NCI-H226 (cell line): Measurements from ENCODE around the gene MKNK2.
A peak's percentile ranks its signal among the peaks of the same experiment; 100 is the strongest.

Experiments used
- DNase-seq: peaks from one replicate; pipeline ENCODE4 v3.0.0-alpha.2; 2015

MKNK2 gene

DNA sequence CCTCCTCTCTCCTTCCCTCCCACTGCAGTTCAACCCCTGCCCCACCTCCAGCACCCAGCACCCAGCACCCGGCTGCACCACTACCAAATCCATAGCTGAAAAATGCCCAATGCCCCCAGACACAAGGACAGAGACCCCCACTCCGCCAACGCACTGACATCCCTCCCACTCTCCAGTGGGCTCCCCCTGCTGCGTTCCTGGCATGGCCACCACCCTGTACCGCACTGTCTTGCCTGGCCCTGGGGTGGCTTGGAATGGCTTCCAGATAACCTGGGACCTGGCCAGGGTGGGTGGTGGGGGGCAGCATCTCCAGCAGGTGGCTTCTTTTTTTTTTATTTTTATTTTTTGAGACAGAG lies 5.8 kb upstream of the MKNK2 start:
- no peak for DNase-seq

DNA sequence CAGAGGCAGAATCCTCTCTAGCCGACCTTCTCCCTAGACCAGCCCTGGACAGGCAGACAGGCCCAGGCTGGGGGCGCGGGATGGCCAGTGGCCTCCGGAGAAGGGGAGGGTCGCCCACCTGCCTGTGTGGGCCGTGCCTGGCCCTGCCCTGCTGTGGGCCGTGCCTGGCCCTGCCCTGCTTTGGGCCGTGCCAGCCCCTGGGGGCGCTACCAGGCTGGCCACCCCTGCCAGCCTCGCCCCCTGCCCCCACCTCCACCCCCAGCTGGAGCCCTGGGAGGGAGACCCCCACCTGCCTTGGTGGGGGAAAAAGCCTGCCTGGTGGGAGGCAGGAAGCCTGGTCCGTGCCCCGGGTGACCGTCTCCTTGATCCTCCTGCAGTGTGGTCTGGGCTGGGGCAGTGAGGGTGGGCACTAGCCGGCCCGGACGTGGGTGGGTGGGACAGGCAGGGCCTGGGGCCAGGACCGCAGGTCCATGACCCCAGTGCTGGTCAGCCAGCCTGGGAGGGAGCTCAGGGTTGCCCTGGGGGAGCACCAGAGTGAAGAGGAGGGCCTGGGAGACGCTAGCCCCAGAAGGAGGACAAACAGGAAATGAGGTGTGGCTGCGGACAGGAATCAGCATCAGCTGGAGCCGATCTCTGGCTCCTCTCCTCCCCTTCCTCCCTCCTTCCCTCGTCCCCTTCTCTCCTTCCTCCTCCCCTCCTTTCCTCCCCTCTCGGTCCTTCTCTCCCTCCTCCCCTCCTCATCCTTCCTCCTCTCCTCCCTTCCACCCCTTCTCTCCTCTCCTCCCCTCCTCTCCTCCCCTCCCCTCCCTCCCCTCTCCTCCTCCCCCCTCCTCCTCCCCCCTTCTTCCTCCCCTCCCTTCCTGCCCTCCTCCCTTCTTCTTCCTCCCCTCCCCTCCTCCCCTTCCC lies 5.1 kb upstream of the MKNK2 start:
- DNase-seq: peak; percentile 79

- DNase-seq: no peak
Observed at GRCh38 chr19:2054763-2055162, 3.7 kb upstream of the MKNK2 start.

DNA sequence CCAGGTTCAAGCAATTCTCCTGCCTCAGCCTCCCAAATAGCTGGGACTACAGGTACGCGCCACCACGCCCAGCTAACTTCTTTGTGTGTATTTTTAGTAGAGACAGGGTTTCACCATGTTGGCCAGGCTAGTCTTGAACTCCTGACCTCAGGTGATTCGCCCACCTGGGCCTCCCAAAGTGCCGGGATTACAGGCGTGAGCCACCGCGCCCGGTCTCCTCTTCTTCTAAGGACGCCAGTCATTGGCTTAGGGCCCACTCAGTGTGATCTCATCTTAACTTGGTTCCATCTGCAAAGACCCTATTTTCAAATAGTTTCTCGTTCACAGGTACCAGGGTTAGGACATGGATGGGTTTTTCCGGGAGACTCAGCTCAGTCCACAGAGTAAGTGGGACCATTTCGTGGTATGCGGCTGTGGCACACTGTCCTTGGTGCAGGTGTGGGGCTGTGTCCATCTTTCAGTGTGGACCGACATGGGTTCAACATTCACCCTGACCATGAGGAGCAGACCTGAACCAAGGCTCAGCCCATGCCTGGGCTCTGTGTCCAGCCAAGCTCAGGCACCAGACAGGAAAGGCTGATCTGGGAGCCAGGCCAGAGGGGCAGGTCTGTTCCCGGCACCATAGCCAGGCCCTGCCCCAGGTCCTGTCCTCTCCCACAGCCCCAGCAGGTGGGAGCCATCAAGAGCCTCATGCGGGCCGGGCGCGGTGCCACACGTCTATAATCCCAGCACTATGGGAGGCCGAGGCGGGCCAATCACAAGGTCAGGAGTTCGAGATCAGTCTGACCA lies 2.8 kb upstream of the MKNK2 start:
- DNase-seq: no peak

- no peak for DNase-seq
Observed at GRCh38 chr19:2051773-2052704, 995 bp upstream of the MKNK2 start.

- DNase-seq: no peak
Observed at GRCh38 chr19:2050349-2050990, 574 bp downstream of the MKNK2 start.

DNA sequence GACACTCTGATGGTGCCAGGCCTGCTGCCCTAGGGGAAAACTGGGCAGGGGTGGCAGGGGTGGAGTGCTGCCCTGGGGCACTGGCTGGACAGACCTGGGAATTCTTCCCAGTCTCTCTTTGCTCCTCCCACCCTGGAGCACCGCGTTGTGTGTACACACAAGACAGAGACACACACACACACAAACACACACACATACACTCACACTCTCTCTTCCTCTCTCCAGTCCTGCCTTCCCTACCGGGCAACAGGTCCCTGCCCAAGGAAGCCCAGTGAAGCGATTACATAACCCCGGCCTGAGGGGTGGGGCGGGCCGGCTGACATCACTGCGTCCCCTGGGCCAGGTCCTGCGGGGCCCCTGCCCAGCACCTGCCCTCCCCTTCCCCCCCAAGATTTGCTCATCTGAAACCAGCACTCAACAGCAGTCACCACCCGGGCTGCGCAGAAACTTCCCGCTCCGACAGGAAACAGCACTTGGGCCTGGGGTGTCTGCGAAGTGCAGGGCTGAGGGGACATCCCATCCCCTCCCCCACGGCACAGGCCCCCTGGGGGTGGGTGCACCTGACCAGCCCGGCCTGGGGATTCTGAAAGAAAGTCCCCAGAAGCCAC lies 1.2 kb downstream of the MKNK2 start:
- peak; percentile 96 for DNase-seq

DNA sequence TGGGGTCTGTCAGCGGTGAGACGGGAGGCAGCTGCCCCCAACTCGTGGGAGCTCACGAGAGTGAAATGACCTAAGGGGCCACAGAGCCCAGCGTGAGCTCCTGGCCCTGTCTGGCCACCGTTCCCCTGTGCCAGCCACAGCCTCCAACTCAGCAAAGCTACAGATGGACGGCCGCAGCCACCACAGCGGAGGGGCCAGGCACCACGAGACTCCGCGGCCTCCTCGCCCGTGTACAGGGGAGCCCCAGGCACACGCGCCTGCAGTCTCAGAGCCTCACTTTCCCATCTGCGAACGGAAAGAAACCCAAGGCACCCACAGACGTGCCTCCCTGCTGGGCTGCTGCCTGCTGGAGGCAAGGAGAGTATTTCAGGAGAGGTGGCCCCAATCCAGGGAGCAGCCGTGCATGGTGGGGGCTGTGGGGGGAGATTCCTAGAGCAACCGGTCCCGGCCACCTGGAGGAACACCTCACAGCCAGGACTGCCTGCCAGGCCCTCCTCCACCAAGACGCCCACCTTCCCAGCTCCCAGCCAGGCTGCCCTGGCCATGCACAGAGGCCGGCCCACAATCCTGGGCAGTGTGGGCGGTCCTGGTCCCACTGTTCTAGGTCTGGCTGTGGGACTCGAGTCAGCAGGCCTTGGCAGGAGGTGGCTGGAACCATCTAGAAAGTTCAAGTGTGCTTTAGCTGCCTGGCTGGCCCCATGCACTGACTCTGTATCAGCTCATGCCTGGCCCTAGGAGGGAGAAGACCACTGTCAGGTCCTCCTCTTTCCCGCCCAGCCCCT lies 1.9 kb downstream of the MKNK2 start:
- peak; percentile 41 for DNase-seq

DNA sequence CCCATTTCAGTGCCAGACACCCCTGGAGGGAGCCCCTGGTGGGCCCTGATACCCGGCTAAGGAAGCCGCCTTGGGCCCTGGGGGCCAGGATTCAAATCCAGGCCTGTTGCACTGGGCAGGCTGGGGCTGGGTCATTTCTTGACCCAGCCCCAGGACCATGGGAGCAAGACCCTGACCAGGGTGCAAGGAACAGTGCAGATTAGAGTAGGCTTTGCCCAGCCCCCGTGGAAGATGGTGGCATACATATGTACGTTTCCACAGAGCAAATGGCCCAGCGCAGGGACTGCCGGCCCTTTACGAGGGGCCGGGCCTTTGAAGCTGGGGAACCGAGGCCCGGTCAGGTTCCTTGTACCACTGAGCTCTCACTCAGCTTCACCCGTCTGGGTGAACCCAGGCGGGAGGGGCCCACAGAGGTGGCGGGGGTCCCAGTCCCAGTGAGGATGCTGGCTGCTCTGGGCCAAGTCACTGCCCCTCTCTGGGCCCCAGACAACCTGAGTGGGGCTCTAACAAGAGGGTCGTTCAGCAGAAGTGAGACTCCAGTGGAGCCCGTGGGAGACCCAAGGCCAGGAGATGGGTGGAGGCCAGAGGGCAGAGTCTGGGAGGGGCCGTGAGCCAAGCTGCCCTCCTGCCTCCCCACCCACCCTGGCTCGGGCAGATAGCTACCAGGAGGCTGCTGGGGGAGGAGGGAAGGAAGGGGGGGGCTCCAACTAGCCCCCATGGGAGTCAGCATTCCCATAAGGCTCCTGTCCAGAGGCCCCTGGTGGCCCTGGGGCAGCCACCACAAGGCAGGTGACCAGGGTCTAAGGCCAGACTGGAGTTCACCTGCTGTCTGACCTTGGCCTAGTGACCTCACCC lies 2.7 kb downstream of the MKNK2 start:
- no peak for DNase-seq

DNA sequence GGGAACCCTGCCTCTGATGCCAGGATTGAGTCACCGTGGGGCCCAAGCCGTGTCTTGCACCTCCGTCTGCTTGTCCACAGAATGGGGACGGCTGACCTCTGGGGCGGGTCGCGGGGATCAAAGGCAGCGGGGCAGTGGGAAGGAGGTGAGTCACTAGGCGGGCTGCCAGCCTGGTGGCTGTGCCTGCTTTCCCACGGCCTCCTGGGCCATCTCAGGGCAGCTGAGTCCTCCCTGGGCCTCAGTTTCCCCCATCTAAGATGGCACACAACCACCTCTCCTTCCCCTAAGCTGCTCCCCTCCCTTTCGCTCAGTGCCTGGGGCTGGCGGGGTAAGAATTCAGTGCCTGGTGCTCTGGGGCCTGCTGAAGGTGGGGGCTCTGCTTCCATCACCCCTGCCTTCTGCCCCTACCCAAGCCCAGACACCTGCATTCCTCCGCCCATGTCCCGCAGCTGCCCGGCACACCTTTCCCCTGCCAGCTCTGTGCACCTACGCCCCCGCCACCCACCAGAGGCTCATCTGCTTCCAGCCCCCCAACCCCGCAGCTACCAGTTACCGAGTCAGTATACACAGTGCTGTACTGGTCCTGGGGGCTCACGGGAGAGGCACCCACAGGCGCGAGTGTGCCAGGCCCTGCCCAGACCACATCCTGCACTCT lies 3.5 kb downstream of the MKNK2 start:
- no peak for DNase-seq

GRCh38 chr19:2047076-2047448 lies 4.0 kb downstream of the MKNK2 start:
- no peak for DNase-seq

DNA sequence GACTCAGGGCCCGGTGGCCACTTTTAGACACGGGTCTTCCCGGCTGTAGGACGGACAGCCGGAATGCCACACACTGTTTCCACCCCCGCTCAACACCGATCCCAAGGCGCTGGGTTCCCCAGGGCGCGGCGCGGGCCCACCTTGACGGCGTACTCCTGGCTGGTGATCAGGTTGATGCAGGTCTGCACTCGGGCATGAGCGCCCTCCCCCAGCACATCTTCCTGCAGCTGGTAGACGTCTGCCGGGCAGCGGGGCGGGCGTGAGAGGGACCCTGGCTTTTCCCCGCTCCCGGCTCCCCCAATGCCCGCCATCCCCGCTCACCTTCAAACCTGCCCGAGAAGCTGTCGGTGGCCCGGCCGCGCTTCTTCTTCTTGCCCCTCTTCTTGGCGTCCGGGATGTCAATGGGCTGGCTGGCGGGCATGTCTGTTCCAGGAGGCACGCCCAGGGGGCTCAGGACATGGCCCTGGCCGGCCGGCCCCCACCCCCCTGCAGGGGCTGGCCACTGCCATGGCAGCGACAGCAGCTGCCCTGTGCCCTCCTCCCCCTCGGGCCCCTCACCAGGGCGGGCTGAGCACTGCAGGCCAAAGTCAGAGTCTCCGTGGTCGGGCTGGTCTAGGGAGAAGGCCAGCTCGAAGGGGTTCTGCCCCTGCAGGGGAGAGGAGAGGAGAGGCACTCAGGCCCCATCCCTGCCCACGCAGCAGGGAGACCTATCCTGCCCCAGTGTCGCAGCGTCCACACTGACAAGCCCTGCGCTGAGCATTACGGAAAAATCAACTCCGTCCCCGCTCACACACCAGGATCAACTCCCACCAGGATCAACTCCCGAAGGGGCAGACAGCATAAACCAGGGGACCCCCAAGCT lies 4.8 kb downstream of the MKNK2 start:
- DNase-seq: no peak

DNA sequence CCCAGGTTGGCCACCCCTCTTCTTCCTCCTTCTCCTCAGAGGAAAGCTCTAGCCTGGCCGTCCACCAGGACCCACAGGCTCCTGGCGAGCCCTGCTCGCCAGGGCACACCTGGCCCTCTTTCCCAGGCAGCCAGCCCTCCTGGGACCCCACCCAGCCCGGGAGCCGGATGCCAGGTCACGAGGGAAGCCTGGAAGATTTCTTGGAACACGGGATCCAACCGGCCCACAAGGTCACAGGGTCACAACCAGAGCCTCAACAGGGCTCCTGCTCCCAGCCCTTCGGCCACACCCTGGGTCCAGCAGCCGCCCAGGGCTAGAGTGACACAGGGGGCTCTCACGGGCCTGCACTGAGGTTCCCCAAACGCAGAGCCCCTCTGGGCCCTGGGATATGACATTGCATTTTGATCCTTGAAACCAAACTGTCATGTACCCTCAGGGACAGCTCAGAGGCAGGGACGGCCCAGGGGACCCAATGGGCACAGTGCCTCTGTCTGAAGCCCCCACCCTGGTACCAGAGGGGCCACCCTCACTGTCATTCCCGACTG lies 5.5 kb downstream of the MKNK2 start:
- DNase-seq: no peak

DNA sequence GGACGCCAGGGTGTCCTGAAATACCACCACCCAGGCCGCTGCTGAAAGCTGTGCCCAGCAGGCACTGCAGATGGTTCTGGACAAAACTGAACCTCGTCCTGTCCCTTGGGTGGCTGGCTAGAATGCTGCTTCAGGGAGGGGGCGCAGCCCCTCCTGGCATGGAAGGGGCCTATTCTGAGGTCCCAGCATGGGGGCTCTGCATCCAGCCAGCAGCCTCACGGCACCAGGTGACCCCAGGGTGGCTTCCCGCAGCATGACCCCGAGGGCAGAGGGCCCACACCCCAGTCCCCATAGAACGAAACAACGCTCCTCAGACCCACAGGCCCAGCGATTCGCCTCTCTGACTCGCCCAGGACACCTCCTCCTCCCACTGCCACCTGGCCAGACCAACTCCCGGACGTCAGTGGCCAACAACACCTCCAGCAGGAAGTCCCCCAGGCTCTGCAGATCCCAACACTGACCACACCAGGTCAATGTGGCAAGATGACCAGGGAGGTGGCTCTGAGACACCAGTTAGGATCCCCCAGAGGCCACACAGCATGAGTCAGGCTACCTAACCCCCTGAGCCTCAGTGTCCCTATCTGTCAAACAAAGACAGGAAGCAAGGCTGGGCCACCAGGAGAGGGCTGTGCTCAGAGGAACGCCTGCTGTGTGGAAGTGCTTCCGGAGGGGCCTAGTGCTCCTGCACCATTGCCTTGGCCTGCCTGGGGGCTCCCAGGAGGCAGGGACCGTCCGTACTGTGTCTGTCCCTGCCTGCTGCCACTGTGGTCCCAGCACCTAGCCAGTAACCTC lies 6.1 kb downstream of the MKNK2 start:
- DNase-seq: no peak

DNA sequence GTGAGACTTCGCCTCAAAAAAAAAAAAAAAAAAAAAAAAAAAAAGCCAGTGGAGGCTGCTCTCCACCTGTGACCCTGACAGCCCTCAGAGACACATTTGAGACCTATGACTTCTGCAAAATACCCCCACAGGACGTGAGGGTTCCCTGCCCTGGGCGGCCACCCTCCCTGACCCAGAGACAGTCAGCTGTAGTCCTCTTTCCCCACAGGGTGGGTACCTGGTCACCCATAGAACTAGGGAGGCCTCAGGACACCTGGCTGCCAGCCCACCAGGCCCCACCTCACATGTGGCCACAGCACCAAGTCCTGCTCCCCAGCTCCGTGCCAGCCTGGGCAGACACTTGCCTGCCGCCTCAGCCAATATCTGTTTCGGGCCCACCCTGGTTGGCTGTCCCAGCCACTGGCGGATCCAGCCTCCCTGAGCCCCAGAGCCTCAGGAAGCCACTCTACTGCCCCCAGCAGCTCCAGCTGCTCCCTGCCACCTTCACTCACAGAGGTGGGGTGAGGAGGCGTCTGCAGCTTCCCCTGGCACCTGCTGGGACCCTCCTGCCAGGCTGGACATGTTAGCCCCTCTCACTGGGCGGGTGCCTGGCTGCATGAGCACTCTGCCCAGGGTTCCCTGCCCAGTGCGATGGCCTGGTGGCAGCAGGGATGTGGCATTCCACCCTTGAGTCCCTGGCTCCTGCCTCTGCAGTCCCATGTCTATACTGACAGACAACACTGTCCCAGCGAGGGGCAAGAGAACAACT lies 6.9 kb downstream of the MKNK2 start:
- DNase-seq: no peak

- DNase-seq: no peak
Observed at GRCh38 chr19:2043251-2043641, 7.8 kb downstream of the MKNK2 start.
